ENCODE data around the gene LRCOL1.

Gene LRCOL1

DNA sequence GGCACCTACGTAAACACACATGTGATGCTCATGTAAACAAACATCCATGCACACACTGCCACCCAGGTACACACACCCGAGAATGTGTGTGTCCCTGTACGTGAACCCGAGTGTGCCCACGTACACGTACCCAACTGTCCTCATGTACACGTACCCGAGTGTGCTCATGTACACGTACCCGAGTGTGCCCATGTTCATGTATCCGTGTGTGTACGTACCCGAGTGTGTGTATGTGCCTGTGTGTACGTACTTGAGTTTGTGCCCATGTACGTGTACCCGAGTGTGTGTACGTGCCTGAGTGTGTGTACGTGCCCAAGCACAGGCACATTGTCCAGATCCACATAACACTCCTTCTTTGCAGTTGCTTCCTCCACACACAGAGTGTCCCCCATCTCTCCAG is 45.0 kb downstream of the LRCOL1 start:
- DNase-seq (ENCODE audit: low read depth): no peak
- TF ChIP-seq, protein P1, sequence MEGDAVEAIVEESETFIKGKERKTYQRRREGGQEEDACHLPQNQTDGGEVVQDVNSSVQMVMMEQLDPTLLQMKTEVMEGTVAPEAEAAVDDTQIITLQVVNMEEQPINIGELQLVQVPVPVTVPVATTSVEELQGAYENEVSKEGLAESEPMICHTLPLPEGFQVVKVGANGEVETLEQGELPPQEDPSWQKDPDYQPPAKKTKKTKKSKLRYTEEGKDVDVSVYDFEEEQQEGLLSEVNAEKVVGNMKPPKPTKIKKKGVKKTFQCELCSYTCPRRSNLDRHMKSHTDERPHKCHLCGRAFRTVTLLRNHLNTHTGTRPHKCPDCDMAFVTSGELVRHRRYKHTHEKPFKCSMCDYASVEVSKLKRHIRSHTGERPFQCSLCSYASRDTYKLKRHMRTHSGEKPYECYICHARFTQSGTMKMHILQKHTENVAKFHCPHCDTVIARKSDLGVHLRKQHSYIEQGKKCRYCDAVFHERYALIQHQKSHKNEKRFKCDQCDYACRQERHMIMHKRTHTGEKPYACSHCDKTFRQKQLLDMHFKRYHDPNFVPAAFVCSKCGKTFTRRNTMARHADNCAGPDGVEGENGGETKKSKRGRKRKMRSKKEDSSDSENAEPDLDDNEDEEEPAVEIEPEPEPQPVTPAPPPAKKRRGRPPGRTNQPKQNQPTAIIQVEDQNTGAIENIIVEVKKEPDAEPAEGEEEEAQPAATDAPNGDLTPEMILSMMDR (IDR thresholded peaks at IDR 0.05; ENCODE audit: low read length, missing control alignments): no peak
- H3K4me3 ChIP-seq (replicated peaks; ENCODE audit: low read depth, low read length): no peak overlapping the region

DNA sequence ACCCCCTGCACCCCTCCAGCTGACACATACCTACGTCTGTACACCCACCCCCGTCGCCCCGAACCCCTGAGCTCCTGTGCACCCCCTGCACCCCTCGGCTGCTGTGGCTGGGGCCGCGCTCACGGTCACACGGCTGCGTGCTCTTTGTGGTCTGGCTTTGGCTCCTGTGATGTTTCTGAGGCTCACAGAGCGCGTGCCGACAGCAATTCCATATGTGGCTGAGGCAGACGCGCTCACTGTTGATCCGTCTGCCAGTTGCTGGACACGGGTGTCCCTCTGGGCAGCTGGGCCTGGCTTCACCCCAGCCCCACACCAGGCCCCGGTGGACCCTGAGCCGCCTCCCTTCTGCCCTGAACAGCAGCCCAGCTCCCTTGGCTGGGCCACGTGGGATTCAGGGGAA is 46.5 kb downstream of the LRCOL1 start:
- TF ChIP-seq, protein P1 (IDR thresholded peaks at IDR 0.05; ENCODE audit: low read length, missing control alignments): no peak
- DNase-seq (ENCODE audit: low read depth): no peak
- H3K4me3 ChIP-seq (replicated peaks; ENCODE audit: low read depth, low read length): no peak overlapping the region

DNA sequence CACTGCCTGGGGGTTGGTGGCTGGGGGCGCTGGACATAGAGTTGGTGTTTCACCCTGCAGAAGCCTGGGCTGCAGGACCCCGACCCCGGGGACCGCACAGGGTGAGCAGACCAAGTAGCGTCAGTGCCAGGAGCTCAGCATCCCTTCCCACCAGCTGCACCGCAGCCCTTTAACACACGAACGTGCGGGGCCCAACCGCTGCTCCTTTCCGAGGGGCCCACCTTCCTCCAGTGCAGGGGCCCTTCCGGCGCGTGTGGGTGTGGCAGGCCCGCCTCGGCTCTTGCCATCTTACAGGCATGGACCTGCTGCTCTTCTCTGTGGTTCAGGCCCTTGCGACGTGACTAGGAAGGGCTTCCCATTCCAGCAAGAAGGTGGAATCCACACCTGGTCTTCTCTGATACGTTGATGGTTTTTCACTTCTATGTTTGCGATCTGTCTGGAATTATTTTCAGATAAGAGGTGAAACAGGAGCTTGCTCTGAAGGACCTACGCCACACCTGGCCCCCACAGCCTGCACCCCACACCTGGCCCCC is 47.8 kb downstream of the LRCOL1 start:
- TF ChIP-seq, protein P1 (IDR thresholded peaks at IDR 0.05; ENCODE audit: low read length, missing control alignments): no peak
- no peak for DNase-seq (ENCODE audit: low read depth)
- H3K4me3 ChIP-seq (replicated peaks; ENCODE audit: low read depth, low read length): no peak overlapping the region

DNA sequence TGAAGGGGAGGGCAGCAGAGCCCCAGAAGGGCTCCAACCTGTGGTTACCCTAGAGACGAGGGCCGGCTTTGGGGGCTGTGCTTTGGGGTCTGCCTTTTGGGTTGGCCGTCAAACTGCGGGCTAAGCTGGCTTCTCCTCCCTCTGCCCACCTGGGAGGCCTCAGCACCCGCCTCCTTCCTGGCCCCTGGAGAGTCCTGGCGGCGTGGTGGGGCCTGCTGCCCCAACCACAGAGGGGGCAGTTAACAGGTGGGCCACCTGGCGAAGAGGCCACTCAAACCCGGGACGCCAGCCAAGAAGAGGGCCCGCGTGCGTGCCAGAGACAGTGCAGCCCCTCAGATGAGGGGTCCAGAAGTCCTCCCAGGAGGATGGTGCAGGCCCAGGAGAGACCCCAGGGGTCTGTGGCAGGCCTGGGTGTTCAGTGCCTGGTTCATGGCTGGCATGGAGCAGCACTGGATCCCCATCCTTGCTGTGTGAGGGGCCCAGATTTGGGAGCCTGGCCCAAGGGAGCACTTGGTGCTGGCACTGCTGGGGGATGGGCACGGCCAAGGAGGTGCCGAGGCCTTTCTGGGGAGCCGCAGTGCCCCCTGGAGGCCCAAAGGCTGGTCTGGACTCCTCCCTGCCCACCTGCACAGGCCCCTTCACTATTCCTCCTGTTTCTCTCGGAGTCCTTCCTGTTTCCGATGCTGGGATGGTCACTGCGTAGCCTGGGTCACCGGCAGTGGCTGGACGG is 48.8 kb downstream of the LRCOL1 start:
- DNase-seq (ENCODE audit: low read depth): no peak
- no peak overlapping the region for H3K4me3 ChIP-seq (replicated peaks; ENCODE audit: low read depth, low read length)
- TF ChIP-seq, protein P1 (IDR thresholded peaks at IDR 0.05; ENCODE audit: low read length, missing control alignments): peak; percentile 33

DNA sequence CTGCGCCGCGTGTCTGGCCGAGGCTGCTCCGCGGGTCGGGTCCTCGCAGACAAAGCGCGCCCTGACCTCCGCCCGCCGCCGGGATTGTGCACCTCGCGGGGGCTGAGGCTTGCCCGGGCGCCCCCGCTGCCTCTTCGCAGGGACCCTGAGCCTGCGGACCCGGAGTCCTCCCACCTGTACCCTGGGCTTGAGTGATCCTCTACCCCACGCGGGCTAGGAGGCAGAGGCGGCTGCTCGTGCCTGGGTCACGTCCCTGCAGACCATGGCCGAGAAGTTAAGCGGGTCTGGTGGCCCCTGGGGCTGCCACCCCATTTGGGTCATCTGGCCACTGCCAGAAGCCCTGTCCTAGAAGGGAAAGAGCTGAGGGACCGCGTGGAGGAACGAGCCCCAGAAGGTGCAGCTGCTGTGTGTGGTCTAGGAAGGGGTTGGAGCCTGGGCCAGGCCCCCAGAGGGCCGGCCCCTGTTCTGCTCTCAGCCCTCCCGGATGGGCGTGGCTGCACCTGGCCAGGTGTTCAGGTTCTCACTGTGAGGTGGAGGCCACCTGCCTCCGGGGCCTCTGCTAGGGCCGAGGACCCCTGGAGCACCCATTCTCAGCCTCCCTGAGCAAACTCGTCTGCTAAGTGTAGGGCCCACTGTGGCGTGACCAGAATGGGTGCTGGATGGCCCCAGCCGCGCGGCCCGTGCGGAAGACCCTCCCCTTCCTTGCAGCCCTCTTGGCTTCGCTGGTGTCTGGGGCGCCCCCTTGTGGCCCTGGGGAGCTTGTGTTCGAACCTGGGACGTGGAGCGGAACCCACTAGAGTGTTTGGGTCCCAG is 49.6 kb downstream of the LRCOL1 start:
- TF ChIP-seq, protein P1 (IDR thresholded peaks at IDR 0.05; ENCODE audit: low read length, missing control alignments): peak; percentile 65
- H3K4me3 ChIP-seq (replicated peaks; ENCODE audit: low read depth, low read length): peak overlapping the region; percentile 51
- DNase-seq (ENCODE audit: low read depth): peak; percentile 61

DNA sequence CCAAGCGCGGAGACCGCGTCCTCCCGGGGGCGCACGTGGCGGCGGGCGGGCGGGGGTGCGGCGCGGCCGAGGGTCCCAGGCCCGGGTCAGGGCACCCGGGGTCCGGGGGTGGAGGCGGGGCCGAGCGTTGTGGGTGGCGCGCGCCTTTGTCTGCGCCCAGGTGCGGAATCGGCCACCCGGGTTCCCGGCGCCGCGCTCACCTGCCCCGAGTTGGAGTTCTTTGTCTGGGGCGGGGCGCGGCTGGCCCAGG is 50.1 kb downstream of the LRCOL1 start:
- peak overlapping the region; percentile 51 for H3K4me3 ChIP-seq (replicated peaks; ENCODE audit: low read depth, low read length)
- TF ChIP-seq, protein P1 (IDR thresholded peaks at IDR 0.05; ENCODE audit: low read length, missing control alignments): no peak
- no peak for DNase-seq (ENCODE audit: low read depth)

Measured in fibroblast of pulmonary artery (primary cell).